Measurements from ENCODE around the gene ANKS3. TPM values are rescaled to one million over a fixed set of nuclear protein-coding genes. Genes with fewer than 3 reads are reported as not detected.

Gene ANKS3
- total and polyA plus RNA-seq, 2 of the 8 experiments (the other 6 are each of a cell fraction or from before 2014, with no cell fraction given) = 15.5 to 23.9 TPM

DNA sequence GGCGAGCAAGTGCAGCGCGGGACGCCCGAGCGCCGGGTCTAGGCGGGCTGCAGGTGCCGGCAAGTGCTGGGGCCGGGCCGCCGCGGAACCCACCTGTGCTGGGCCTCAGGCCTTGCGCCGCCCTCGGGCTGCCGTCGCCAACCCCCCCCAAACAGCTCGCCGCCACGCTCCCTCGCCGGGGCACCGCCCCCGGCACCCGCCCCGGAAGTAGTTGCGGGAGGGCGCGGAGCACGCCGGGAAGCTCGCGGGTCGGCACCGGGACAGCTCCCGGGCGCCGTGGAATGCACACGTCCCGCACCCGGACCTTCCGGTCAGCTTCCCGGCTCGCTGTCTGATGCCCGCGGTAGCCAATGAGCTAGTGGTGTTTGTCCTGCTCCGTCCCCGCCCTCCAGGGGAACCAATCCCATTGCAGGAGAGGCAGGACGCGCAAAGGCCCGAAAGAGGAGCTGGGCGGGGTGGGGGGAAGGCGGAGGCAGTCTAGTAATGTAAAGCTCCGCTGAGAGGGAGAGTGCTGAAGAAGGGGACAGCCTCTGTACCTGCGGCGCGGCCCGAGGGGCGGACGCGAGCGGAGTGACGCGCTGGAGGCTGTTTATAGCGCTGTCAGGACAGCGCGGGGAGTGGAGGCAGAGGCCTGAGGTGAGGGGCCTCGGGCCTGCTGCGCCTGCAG is at the start of gene ANKS3, which contains the start of gene DNAAF8 (continued):
- peak; percentile 87 for TF ChIP-seq TEAD4 (IDR thresholded peaks at IDR 0.05; ENCODE audit: low read depth, low read length)
- no peak; the same call in 1 of the 2 replicates for TF ChIP-seq RBBP5 (IDR thresholded peaks at IDR 0.05; ENCODE audit: borderline replicate concordance, low read depth, low read length)
- peak; percentile 18; the same call in 1 of the 2 replicates for TF ChIP-seq SP2 (IDR thresholded peaks at IDR 0.05; ENCODE audit: low read length)
- TF ChIP-seq RNF2 (IDR thresholded peaks at IDR 0.05; ENCODE audit: borderline replicate concordance, low read depth, low read length, missing control alignments, poor library complexity, severe bottlenecking) = no peak
- no peak for TF ChIP-seq KDM5A (IDR thresholded peaks at IDR 0.05; ENCODE audit: low read length)
- no peak for TF ChIP-seq BCL11A (IDR thresholded peaks at IDR 0.05; ENCODE audit: low read depth in 2 of 2, low read length in 2 of 2)
- TF ChIP-seq TAF1 (IDR thresholded peaks at IDR 0.05; ENCODE audit: low read depth, low read length) = peak; percentile 64
- TF ChIP-seq HDAC6 (IDR thresholded peaks at IDR 0.05; ENCODE audit: low read depth, low read length) = no peak
- no peak for TF ChIP-seq KDM1A (IDR thresholded peaks at IDR 0.05; ENCODE audit: borderline replicate concordance, low read length)
- TF ChIP-seq GABPA (IDR thresholded peaks at IDR 0.05; ENCODE audit: borderline replicate concordance, insufficient read depth, low read length) = peak; percentile 91
- TF ChIP-seq POLR2AphosphoS5 (IDR thresholded peaks at IDR 0.05; ENCODE audit: low read depth, low read length) = no peak
- TF ChIP-seq, protein P1, sequence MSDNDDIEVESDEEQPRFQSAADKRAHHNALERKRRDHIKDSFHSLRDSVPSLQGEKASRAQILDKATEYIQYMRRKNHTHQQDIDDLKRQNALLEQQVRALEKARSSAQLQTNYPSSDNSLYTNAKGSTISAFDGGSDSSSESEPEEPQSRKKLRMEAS (IDR thresholded peaks at IDR 0.05) = peak; percentile 74
- no peak for TF ChIP-seq SUZ12 (IDR thresholded peaks at IDR 0.05; ENCODE audit: low read length)

All from H1 (cell line).